Left lung (tissue), 10 donors: Measurements from ENCODE around the gene PPP3R1. TPM values are rescaled to one million over a fixed set of nuclear protein-coding genes. Genes with fewer than 3 reads are reported as not detected.
A peak's percentile ranks its signal among the peaks of the same experiment; 100 is the strongest.

Source experiments
- ATAC-seq: fragments of 200-7000 bp; cut with Tn5 transposase; one replicate; pipeline ENCODE4 v1.9.1; 2020; ENCODE audit warnings: moderate library complexity
- DNase-seq, 4 donors: peaks; one replicate each; pipeline ENCODE4 v3.0.0-alpha.2; 2013 to 2020
- H3K27ac ChIP-seq, 2 donors: fragments of 200-600 bp; sonication (generic) in 1 of 2; one replicate each; pipeline versions ENCODE4 v1.5.0 to v1.8.0; 2020 to 2021
- H3K27me3 ChIP-seq, 2 donors: fragments of 200-600 bp; sonication (generic) in 1 of 2; one replicate each; pipeline versions ENCODE4 v1.5.0 to v1.8.0; 2020 to 2021
- H3K36me3 ChIP-seq, 2 donors: fragments of 200-600 bp; sonication (generic) in 1 of 2; one replicate each; pipeline versions ENCODE4 v1.5.0 to v1.8.0; 2020 to 2021
- H3K4me1 ChIP-seq, 2 donors: fragments of 200-600 bp; one replicate each; pipeline ENCODE4 v1.8.0; 2021
- H3K4me3 ChIP-seq, 2 donors: fragments of 200-600 bp; sonication (generic) in 1 of 2; one replicate each; pipeline versions ENCODE4 v1.5.0 to v1.8.0; 2020 to 2021; ENCODE audit warnings: mild to moderate bottlenecking in 1 of 2
- H3K9me3 ChIP-seq, 2 donors: fragments of 200-600 bp; sonication (generic) in 1 of 2; one replicate each; pipeline versions ENCODE4 v1.5.0 to v1.8.0; 2020 to 2021
- intact Hi-C, 2 donors: fragments of 100-400 bp; cut with DNase I; formaldehyde crosslinking; loops; one replicate each; pipeline versions ENCODE4 v1.11.2 to v1.14.2; 2022
- polyA plus RNA-seq, 6 donors: library from polyadenylated mRNA; unstranded; fragments of 120-200 nt; gene quantifications; one replicate each; pipeline ENCODE4 v1.2.1, GENCODE V29; 2013; ENCODE audit not compliant: insufficient read length in 6 of 6
- total RNA-seq, 2 donors: library from RNA; stranded (reverse); fragmentation: NEBNext Ultra II Directional; extraction: Animal tissue kit (Norgen Biotek cat#: 25700); gene quantifications; one replicate each; pipeline ENCODE4 v1.2.1, GENCODE V29; 2021
- TF ChIP-seq, protein P1 (sequence below), 2 donors: fragments of 200-600 bp; sonication (generic) in 1 of 2; IDR thresholded peaks; one replicate each; pipeline versions ENCODE4 v1.5.0 to v1.8.0; 2021; ENCODE audit warnings: antibody characterized with exemption in 2 of 2
- donor health status: DM: no; HTN: yes; CAD: no.
- donor health status: DM: no; HTN: no; CAD: no.

Gene PPP3R1
- total and polyA plus RNA-seq, 8 donors: 50.2 to 74.2 (median 66.9) TPM

DNA sequence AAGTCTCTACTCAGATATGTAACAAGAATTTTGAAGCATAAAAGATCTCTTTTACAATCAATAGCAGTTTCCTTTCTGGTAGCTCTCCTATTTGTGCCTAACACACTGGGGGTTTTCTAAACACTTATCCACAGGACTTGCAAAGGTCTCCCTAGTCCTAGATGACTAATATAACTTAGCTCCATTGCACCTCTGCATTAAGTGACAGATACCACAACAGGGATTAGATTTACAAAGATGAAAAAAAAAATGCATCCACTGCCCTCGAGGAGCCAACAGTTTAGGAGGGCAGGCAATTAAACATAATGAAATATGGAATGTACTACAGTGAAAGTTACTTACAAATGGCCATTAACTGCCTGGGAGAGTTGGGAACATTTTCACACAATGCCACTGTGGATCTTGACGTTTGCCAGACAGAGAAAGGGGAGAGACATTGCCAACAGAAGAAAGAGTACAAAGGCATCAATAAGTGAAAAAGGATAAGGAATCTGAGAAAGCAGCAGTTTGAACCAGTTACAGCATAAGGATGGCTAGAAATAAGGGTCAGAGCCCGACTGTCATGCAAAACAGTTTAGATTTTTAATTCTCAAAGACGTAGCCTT lies 14.3 kb downstream of the PPP3R1 start:
- peaks cover 34 to 85% of the 10 kb centered on the region in 2 donors for H3K4me1 ChIP-seq
- intact Hi-C loops: no loop called here
- no peak for DNase-seq
- no peaks in the 10 kb centered on the region for H3K36me3 ChIP-seq
- ATAC-seq: no peak
- TF ChIP-seq, protein P1, sequence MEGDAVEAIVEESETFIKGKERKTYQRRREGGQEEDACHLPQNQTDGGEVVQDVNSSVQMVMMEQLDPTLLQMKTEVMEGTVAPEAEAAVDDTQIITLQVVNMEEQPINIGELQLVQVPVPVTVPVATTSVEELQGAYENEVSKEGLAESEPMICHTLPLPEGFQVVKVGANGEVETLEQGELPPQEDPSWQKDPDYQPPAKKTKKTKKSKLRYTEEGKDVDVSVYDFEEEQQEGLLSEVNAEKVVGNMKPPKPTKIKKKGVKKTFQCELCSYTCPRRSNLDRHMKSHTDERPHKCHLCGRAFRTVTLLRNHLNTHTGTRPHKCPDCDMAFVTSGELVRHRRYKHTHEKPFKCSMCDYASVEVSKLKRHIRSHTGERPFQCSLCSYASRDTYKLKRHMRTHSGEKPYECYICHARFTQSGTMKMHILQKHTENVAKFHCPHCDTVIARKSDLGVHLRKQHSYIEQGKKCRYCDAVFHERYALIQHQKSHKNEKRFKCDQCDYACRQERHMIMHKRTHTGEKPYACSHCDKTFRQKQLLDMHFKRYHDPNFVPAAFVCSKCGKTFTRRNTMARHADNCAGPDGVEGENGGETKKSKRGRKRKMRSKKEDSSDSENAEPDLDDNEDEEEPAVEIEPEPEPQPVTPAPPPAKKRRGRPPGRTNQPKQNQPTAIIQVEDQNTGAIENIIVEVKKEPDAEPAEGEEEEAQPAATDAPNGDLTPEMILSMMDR (IDR thresholded peaks at IDR 0.05): no peak
- no peak overlapping the region for H3K4me3 ChIP-seq
- no peaks in the 10 kb centered on the region for H3K9me3 ChIP-seq
- no peak overlapping the region for H3K27ac ChIP-seq
- no peaks in the 10 kb centered on the region for H3K27me3 ChIP-seq

GRCh38 chr2:68237404-68237803 lies 14.9 kb downstream of the PPP3R1 start:
- DNase-seq (no peak), ATAC-seq (peak; percentile 70)
- Histone ChIP-seq H3K27ac (peak overlapping the region in 1 of 2 donors; percentile 39), H3K27me3 (no peaks in the 10 kb centered on the region), H3K4me1 (peaks cover 36 to 85% of the 10 kb centered on the region in 2 donors), H3K9me3 (no peaks in the 10 kb centered on the region), H3K36me3 (no peaks in the 10 kb centered on the region), H3K4me3 (no peak overlapping the region)
- TF ChIP-seq, protein P1 (IDR thresholded peaks at IDR 0.05): no peak
- intact Hi-C loops: no loop called here

DNA sequence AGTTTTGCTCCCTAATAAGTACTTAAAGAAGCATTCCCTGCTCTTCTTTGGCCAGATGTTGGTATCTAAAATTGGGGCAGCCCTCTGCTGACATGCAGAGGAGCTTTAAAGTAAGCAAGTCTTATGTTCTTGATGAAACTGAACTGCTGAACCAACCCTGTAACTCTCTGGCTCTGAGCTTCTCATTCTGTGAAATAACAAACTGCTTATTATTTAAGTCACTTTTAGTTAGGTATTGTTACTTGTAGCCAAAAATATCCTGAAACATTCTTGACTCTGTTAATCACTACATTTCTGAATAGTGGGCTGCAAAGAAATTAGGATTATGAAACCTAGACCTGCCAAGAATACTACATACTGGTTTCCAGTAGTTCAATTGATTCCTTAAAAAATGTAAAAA lies 15.5 kb downstream of the PPP3R1 start:
- peaks cover 36 to 83% of the 10 kb centered on the region in 2 donors for H3K4me1 ChIP-seq
- no peaks in the 10 kb centered on the region for H3K36me3 ChIP-seq
- no peak overlapping the region for H3K4me3 ChIP-seq
- ATAC-seq: no peak
- no peak for DNase-seq
- H3K9me3 ChIP-seq: no peaks in the 10 kb centered on the region
- peak overlapping the region in 1 of 2 donors; percentile 39 for H3K27ac ChIP-seq
- no peaks in the 10 kb centered on the region for H3K27me3 ChIP-seq
- intact Hi-C loops: no loop called here
- TF ChIP-seq, protein P1 (IDR thresholded peaks at IDR 0.05): no peak

GRCh38 chr2:68236103-68236734 lies 16.1 kb downstream of the PPP3R1 start:
- ATAC-seq (no peak), DNase-seq (no peak)
- peak overlapping the region in 1 of 2 donors; percentile 39 for H3K27ac ChIP-seq
- no peaks in the 10 kb centered on the region for H3K9me3 ChIP-seq
- intact Hi-C loops: no loop called here
- TF ChIP-seq, protein P1 (IDR thresholded peaks at IDR 0.05): no peak
- no peak overlapping the region for H3K4me3 ChIP-seq
- H3K27me3 ChIP-seq: no peaks in the 10 kb centered on the region
- H3K4me1 ChIP-seq: peaks cover 36 to 84% of the 10 kb centered on the region in 2 donors
- H3K36me3 ChIP-seq: no peaks in the 10 kb centered on the region

GRCh38 chr2:68235090-68235489 lies 17.2 kb downstream of the PPP3R1 start:
- H3K27me3 ChIP-seq: no peaks in the 10 kb centered on the region
- no peaks in the 10 kb centered on the region for H3K36me3 ChIP-seq
- ATAC-seq (no peak), DNase-seq (no peak)
- no peaks in the 10 kb centered on the region for H3K9me3 ChIP-seq
- H3K4me3 ChIP-seq: no peak overlapping the region
- no peak overlapping the region for H3K27ac ChIP-seq
- TF ChIP-seq, protein P1 (IDR thresholded peaks at IDR 0.05): no peak
- peaks cover 36 to 84% of the 10 kb centered on the region in 2 donors for H3K4me1 ChIP-seq
- intact Hi-C loops: no loop called here
